Effector CD8-positive, alpha-beta T cell (primary cell): ENCODE data around the gene ARMC7.
"Not testable (repeated sequence)": the region's sequence is repeated elsewhere in the genome, so short reads cannot be mapped to it uniquely, and the experiment has no call there.

Experiments used
- DNase-seq: peaks from one replicate; lab custom pipeline; 2025; lab: John Stamatoyannopoulos, UW

The ARMC7 gene

DNA sequence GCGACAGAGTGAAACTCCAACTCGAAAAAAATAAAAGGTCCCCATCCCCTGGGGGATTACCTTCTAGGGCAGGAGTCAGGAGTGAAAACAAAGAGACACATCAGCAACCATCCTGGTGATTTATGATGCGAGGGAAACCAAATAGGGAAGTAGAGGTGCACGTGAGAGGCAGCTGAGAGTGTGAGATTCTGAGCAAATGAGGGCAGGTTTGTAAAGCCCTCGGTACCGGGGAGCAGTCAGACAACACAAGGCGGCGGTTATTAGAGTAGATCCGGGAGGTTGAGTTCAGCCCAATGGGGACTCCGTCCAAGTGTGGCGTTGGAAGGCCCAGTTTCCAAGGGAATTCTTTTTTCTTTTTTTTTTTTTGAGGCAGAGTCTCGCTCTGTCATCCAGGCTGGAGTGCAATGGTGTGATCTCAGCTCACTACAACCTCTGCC, 7.4 kb upstream of the ARMC7 start:
- DNase-seq = no peak

DNA sequence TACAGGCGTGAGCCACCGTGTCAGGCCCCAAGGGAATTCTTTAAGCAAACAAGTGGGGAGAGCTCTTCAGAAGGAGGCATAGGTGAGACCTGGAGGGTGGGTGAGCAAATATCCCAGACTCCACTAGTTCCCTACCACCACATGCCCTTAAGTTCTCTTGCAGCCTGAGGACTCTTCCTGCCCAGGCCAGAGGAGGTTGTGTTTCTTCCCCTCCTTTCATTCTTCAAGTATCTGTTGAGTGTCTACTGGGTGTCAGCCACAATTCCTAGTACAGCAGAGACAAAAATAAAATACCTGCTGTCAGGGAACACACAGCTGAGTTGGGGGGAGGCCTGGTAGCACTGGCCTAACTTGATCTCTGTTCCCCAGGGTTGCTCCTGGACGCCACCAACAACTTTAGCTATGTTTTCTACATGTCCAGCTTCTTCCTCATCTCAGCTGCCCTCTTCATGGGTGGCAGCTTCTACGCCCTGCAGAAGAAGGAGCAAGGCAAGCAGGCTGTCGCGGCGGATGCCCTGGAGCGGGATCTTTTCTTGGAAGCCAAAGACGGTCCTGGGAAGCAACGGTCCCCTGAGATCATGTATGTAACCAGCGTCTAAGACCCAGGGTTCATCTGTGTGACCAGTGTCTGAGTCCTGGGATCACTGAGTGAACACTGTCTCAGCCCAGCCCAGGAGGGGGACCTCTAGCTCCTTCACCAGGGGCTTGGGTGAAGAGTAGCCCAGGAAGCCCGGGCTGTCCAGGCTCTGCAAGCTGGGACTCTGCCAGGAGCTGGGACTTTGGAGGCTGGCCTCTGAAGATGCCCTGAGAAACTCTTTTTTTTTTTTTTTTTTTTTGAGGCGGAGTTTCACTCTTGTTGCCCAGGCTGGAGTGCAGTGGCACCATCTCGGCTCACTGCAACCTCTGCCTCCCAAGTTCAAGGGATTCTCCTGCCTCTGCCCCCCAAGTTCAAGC, 5.9 kb upstream of the ARMC7 start:
- no peak for DNase-seq

DNA sequence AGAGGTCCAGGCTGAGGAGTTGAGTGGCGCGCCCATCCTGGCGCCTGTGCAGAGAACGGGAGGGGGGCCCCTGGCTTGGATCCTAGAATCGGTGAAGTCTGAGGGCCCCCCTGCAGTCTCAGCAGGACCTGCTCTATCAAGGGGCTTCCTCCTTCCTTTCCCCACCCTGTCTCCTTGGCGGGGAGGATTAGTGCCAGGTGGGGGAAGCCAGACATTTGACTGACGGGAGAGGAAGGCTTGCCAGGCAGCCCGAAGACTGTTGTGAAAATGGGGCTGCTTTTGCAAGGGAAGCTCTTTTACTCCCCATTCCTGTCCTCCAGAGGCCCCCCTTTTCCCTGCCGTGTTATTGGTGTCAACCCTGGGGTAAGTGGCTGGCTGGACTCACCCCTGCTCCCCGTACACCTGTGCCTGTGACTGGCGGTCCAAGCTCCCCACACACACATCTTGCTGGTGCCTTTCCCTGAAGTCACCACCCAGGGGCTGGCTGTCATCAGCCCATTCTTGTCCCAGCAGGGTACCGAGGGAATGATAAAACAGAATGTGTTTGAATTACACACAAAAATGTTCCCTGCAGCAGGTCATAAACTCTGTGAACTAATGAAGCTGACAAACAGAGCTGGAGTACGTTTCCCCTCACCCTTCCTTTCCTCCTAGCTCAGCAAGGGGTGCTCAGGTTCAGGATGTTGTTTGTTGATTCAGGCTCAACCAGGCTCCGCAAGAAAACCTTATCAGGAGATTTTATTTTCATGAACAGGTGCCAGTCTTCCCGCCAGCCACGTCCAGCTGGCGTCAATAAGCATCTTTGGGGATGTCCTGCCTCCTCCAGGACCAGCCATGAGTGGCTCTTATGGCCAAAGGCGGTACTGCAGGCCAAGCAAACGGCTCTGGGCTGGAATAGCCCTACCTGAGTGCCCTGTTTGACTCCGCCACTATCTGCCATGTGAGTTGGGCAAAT, 4.4 kb upstream of the ARMC7 start:
- no peak for DNase-seq

DNA sequence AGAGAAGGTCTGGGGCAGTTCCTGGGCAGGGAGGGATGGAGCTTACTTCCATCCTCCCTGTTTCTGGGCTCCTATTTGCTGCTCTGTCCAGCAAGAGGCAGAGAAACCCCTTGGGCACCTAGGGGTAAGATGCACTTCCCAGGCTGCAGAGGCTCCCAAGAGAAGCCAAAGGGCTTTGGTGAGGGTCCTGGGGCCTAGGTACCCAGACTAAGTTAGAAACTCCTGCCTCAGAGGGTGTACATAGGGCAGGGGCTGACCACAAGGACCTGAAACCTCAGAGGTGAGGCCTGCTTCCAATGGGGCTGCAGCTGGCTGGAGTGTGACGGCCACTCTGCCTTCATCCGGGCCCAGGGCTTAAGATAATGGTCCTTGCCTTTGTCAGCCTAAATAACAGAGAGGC, 1.6 kb upstream of the ARMC7 start:
- DNase-seq = no peak

DNA sequence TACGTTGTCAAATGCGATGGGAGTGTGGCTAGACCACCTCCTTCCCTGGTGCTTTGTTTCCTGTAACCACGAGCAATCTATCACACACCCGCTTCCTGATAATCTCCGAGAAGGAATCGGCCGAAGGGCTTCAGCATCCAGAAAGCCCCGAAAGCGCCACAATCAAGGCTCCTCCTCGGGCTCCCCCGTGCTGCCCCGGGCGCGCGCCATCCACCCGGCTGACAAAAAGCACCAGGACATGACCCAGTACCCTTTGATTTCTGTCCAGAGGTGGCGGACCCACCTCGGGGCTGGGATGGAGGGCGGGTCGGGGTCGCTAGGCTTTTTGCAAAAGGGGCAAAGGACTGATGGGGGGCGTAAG, 743 bp upstream of the ARMC7 start:
- no peak for DNase-seq

DNA sequence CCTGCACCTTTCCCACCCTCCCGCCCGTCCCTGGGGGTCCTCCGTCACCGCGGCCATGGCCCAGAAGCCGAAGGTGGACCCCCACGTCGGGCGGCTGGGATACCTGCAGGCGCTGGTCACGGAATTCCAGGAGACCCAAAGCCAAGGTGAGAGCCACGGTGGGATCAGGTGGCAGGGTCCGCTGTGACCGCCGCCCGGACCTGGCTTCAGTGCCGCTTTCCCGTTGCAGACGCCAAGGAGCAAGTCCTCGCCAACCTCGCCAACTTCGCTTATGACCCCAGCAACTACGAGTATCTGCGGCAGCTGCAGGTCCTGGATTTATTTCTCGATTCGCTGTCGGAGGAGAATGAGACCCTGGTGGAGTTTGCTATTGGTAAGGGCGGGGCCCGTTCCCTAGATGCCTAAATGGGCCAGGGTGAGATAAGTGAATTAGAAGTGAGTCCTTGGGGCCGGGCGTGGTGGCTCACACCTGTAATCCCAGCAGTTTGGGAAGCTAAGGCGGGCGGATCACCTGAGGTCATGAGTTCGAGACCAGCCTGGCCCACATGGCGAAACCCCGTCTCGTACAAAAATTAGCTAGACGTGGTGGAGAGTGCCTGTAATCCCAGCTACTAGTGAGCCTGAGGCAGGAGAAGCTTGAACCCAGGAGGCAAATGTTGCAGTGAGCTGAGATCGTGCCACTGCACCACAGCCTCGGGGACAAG, 617 bp downstream of the ARMC7 start:
- DNase-seq = no peak

DNA sequence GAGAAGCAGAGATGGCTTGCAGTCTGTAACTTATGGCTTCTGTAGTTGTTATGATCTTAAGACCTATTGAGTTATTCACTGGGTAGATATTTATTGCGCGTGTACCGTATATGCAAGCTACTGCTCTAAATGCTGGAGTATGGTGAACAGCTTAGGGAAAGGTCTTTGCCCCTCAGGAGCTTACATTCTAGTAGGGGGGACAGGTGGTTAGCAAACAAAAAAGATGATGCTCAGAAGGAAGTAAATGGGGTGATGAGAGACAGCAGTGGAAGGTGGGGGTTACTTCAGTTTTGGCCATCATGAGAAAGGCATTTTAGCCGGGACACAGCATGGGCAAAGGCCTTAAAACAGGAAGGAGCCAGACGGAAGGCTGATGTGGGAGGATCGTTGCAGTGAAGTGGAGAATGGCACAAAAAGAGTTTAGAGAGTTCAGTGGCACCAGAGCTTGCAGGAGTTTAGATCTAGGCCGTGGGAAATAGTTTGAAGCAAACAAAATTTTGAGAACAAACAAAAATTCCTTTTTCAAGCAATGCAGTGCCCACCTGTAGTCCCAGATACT, 2.1 kb downstream of the ARMC7 start:
- DNase-seq = no peak

DNA sequence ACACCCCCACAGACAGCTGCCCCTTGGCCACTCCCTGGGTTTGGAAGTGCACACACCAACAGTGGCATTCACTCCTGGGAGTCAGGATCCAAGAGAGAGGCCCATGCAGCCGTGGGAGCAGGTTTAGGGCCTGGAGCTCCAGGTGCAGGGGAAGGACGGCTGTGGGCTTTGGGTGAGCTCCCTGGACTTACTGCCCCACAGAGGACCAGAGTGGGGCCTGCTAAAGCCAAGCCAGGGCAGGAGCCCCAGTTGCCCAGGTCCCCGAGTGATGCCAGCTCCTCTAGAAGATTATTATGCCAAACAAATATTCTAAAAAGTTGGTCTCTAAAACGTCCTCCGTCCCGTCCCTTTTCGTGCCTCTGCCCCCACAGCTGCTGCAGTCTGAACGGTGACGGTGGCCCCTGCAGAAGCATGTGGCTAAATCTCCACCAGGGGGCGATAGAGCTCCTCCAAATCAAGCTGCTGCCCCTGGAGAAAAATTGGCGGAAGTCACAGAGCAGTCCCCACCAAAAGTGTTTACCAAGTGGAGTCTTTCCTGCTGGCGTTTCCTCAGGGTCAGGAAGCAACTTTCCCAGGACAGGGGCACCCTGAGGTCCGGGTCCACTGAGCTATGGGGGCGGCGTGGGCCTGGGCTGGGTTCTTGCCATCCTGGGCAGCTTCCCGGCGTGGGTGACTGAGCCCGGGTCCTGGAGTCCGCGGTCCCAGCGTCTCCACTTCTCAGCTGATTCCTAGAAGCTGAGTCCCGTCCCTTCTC, 4.2 kb downstream of the ARMC7 start:
- DNase-seq = peak; percentile 83

DNA sequence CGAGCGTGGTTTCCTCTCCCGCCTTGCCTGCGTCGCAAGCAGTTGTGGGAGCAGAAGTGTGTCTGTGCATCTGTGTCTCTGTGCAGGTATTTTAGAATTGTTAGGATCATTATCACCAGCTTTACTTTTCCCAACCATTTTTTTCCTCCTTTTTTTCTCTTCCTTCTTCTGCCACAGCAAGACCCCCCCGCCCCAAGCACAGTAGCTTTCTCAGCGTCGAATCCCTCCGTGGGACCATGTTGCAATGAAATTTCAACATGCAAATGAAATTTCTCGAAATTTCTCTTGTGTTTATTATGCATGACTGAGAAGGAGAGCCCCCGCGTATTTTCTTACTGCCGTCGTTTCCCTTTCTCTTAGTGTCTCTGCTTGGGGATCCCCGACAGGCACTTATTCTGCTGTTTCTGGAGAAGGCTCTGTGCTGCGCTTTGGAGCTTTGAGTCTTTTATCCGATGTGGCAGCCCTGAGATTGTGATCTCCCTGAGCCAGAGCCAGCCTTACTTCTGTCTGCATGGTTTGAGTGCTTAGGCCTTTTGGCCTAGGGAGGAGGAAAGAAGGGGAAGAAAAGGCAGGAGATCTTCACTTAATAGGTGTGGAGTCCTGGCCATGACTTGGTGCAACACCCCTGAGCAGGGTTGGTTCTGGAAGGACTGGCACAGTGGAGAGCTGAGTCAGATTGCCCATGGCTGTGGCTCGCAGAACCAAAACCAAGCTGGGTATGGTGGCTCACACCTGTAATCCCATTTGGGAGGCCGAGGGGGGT, 5.0 kb downstream of the ARMC7 start:
- DNase-seq = no peak

DNA sequence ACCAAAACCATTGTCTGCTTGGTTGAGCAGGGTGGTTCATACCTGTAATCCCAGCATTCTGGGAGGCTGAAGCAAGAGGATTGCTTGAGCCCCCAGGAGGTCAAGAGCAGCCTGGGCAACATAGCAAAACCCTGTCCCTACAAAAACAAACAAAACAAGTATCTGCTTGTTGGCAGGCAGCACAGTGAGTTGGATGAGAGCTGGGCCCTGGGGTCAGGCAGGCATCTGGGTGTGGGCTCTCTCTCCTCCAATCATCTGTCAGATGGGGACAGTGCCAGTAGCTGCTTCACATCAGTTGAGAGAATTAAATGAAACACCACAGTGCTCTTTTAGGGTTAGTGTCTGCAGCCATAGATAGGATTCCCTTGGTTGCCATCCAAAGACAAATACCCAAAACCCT, 5.8 kb downstream of the ARMC7 start:
- no peak for DNase-seq

DNA sequence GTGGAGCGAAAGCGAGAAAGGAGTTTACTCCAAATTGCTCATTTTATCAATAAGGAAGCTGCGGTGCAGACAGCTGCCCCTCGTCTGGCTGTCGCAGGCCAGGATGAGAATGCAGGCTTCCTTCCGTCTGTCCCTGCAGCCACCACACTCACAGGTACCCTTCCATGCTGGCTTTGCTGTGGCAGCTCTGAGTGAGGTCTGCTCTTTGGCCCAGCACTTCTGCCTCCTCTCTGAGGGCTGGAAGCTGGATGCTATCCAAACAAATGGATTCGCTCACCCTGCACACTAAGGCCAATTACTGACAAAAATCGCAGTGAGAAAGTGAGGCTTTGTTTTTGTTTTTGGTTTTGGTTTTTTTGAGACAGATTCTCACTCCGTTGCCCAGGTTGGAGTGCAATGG, 7.0 kb downstream of the ARMC7 start:
- DNase-seq = no peak

DNA sequence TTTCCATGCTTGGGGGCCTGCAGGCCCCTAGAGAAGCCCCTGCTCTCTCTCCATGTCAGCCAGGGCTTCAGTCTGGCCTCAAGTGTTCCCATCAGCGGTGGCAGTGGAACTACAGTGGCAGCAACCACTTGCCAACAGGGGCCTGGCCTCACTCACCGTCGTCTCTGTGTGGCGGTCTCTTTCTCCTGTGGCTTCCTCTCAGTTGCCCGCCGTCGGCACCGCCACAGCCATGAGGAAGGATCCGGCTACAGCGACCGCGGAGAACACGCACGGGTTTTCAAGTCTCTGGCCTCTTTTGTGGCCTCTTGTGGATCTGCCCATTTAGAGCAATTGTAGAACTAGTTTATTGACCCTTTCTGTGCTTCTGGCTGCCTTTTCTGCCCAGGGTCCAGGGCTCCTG, 8.5 kb downstream of the ARMC7 start:
- DNase-seq = no peak

DNA sequence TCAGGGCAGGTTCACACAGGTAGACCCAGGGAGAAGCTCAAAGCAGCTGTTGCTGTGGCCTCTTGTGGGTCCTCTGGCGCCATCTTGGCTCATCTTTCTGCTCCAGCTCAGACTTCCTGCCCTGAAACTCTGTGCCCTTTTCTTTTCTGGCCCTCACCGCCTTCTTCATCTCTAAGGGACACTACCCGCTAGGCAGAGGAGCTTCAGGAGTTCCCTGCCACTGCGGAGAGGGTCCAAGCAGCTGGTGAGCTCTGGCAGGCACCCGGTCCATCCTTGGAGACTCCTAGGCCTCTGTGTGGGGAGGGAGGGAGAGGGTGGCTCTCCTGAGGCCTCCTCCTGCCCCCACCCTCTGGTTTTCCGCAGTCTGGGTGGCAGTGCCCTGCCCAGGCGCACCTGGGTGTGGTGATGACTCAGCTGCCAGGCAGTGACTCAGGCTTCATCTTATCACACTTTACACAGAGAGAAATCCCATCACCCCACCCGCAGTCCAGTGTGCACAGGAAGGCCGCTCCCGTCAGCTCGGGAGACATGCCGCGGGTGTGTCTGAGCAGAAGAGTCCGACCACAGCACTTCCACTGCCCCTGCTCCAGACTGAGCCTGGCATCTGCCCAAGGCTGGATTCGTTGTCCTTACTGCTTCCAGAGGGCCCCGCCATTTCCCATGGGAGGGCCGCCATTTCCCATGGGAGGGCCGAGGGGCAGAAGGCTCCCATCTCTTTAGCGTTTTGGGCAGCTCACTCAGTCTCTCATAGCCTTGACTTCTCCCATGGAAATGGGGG, 14.5 kb downstream of the ARMC7 start:
- DNase-seq = no peak

DNA sequence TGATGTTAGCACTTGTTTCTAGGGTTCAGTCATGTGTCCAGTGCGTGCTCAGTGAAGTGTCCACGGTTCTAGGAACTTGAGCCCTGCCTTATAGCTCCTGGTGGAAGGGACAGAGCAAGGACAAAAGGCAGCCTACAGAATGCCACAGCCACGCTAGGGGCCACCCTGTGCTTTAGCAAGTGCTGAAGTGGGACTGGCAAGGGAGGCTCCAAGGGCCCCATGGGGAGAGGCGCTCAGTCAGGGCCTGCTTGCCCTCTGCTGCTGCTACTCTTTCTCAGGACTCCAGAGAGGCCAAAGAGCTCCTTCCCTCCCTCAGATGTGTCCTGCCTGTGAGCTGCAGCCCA, 15.0 kb downstream of the ARMC7 start:
- DNase-seq = no peak

DNA sequence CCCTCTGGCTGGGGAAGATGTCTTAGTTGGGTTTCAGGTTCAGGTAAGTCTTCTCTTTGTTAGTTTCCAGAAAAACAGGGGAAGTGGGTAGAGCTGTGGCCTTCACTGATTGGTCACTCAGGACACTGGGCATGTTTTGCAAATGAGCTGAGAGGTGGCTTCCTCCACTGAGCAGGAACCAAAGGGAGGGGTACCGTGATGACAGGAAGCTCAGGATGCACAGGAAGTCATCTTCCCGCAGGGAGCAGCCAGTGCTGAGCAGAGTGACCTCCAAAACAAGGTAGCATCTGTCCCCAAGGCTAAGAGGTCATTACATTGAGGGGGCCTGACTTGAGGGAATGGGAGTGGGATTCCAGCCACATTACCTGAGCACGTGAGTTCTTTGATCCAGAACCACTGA, 16.2 kb downstream of the ARMC7 start:
- DNase-seq = no peak

DNA sequence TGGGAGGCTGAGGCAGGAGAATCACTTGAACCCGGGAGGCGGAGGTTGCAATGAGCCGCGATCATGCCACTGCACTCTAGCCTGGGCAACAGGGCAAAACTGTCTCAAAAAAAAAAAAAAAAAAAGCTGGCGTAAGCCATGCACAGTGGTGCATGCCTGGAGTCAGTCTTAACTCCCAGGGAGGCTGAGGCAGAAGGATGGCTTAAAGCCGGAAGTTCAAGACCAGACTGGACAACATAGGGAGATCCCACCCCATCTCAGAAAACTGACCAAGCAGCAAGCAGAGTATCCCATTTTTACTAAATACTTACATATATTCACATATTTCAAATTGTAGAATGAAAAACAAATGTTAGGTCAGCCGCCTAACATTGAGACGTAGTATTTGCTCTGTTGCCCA, 17.2 kb downstream of the ARMC7 start:
- no peak for DNase-seq

DNA sequence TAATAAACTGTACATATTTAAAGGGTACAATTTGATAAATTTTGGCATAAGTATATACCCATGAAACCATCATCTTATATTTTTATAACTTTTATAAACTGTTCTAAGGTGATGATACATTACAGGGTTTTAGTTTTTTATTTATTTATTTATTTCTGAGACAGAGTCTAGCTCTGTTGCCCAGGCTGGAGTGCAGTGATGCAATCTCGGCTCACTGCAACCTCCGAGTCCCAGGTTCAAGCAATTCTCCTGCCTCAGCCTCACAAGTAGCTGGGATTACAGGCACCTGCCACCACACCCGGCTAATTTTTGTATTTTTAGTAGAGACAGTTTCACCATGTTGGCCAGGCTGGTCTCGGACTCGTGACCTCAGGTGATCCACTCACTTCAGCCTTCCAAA, 18.2 kb downstream of the ARMC7 start:
- not testable (repeated sequence) for DNase-seq

DNA sequence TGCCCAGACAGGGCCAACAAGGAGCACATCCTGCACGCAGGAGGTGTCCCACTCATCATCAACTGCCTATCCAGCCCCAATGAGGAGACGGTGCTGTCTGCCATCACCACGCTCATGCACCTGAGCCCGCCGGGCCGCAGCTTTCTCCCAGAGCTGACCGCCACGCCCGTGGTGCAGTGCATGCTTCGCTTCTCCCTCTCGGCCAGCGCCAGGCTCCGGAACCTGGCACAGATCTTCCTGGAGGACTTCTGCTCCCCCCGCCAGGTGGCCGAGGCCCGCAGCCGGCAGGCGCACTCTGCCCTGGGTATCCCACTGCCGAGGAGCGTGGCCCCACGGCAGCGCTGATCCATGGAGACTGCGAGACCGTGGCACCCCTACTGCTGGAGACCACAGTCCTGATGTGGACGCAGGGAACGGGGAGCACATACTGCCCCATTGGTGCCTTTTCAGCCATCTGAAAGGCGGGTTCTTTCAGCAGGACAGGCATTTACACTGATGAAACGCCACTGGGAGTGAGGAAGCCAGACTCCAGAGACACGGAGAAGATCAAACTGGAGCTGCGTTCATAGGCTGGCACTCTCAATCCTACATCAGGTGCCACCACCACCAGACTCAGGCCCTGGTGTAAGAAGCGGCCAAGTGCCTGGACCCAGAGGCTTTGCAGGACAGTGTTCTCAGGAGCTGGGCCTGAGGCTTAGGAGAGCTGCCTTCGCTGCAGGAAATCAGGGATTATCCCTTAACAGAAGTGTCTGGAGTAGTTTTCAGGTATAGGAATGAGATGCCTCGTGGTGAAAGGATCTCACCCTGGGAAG, 19.1 kb downstream of the ARMC7 start:
- DNase-seq = no peak

DNA sequence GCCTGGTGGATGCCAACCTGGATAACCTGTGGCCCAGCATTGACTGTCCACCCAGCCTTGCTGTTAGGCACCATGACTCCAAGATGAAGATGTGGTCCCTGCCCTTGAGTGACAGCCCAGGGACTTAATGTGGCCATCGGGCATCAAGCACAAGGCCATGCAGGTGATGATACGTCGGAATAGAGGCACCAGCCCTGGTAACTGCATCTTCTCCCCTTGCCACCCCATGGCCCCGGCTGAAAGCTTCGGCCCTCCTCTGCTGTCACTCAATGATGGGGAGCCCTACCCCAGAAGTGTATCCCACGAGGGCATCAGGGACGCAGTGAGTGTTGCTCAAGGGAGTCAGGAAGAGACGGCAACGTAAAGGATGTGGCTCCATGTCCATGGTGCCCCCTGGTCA, 19.8 kb downstream of the ARMC7 start:
- DNase-seq = no peak
